HG03025 (cell line): ENCODE results near the gene SSUH2.
"Not testable (repeated sequence)": the region's sequence is repeated elsewhere in the genome, so short reads cannot be mapped to it uniquely, and the experiment has no call there.

Source experiments
- ATAC-seq: cut with Tn5 transposase; IDR thresholded peaks from one replicate; pipeline ENCODE4 v1.9.1; 2021; ENCODE audit warnings: mild to moderate bottlenecking, moderate library complexity; ENCODE audit not compliant: unreplicated experiment, low FRiP score

The SSUH2 gene, protein sequence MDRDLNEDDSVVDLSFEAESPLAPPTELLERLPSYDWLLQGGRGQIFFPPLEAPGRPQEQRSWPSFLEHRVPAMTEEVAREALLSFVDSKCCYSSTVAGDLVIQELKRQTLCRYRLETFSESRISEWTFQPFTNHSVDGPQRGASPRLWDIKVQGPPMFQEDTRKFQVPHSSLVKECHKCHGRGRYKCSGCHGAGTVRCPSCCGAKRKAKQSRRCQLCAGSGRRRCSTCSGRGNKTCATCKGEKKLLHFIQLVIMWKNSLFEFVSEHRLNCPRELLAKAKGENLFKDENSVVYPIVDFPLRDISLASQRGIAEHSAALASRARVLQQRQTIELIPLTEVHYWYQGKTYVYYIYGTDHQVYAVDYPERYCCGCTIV

DNA sequence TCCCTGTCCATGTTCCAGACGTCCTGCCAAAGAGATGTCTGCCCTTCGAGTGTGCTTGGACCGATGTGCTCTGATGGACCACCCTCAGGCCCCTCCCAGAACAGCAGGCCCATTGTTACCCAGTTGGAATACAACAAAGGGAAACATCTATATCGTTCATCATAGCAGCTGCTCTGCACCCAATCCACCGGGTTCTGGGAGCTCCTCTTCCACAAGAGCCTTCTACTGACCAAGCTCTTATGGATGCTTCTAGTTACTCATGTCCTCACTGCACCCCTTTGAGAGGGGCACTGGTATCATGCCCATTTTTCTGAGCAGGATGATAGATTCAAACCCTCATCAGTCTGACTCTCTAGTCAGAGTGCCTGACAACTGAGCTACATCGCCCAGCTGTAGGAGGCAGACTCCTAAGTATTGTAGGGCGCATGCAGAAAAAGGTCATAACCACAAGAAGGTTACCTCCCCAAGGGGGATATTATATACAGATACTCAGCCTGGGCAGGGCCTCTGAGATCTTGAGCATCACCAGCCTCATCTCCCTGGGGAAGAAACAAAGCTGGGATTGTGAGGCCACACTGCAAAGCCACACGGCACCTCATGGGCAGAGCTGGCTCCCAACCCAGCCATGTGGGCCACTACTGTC, at the start of gene SSUH2:
TSS of gene SSUH2 (minus strand) at position 51 of the 643 bp plus-strand sequence. CDS start at position 11, 40 bp downstream.
- no peak for ATAC-seq

DNA sequence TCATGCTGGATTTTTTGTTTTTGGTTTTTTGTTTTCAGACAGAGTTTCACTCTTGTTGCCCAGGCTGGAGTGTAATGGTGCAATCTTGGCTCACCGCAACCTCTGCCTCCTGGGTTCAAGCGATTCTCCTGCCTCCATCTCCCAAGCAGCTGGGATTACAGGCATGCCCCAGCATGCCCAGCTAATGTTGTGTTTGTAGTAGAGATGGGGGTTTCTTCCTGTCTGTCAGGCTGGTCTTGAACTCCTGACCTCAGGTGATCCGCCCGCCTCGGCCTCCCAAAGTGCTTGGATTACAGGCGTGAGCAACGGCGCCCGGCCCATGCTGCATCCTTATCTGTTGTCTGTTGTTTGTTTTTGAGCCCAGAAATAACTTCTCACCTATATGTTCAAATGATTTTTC, 46.7 kb upstream of the SSUH2 start:
- not testable (repeated sequence) for ATAC-seq

DNA sequence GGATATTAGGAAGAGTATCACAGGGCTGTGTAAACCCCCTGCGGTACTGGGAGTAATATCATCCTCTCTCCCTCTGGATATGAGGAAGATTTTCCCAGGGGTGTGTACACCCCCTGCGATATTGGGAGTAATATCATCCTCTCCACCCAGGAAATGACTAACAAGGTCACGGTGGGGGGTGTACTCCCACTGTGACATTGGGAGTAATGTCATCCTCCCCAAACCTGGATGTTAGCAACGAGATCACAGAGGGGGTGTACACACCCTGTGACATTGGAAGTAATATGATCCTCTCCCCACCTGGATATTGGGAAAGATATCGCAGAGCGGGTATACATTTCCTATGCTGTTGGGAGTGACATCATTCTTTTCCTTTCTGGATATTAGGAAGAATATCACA, 40.4 kb upstream of the SSUH2 start:
- not testable (repeated sequence) for ATAC-seq

DNA sequence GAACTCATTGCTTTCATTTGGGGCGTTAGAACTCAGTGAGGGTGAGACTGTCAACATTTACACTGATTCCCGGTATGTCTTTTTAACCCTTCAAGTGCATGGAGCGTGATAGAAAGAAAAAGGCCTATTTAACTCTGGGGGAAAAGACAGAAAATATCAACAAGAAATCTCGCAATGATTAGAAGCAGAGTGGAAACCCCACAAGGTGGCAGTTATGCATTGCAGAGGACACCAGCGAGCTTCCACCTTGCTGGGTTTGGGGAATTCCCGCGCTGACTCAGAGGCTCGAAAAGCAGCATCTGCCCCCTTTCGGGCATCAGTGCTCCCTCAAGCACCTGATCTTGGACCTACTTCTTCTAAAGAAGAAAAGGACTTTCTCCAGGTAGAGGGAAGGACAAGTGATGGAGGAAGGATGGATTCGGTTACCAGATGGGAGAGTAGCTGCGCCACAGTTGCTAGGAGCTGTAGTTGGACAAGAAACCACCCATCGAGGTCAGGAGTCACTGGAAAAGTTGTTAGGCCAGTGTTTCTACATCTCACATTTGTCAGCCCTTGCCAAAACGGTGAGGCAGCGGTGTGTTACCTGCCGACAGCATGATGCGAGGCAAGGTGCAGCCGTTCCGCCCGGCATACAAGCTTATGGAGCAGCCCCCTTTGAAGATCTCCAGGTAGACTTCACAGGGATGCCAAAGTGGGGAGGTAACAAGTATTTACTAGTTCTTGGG, 38.4 kb upstream of the SSUH2 start:
- not testable (repeated sequence) for ATAC-seq

DNA sequence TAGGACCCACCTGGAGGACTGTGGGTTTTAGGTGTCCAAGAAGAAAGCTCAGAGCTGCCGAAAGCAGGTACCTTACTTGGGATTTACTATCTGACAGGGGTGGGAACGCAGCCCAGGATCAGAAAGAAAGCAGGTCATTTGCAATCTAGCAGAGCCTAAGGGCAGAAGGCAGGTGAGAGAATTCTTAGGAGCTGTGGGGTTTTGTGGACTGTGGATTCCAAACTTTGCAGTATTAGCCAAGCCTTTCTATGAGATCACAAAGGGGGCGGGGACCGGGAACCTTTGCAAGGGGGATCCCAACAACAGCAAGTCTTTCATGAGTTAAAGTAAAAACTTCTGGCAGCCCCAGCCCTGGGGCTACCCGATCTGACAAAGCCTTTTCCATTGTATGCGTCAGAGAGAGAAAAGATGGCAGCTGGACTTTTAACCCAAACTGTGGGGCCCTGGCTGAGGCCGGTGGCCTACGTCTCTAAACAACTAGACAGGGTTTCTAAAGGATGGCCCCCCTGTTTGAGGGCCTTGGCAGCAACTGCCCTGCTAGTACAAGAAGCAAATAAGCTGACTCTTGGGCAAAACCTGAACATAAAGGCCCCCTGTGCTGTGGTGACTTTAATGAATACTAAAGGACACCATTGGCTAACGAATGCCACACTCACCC, 37.4 kb upstream of the SSUH2 start:
- ATAC-seq, result not testable (repeated sequence)

DNA sequence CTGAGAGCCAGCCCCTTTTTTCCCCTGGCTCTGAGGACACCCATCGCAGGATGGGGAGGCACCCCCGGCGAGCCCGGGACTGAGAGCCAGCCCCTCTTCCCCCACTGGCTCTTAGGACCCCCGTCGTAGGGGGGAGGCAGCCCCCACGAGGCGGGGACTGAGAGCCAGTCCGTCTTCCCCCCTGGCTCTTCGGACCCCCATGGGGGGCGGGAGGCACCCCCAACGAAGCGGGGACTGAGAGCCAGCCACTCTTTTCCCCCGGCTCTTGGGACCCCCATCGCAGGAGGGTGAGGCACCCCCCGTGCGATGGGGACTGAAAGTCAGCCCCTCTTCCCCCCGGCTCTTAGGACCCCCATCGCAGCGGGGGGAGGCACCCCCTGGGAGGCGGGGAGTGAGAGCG, 36.8 kb upstream of the SSUH2 start:
- no peak for ATAC-seq

- not testable (repeated sequence) for ATAC-seq
Observed at GRCh38 chr3:8679817-8680553, 35.4 kb upstream of the SSUH2 start.

DNA sequence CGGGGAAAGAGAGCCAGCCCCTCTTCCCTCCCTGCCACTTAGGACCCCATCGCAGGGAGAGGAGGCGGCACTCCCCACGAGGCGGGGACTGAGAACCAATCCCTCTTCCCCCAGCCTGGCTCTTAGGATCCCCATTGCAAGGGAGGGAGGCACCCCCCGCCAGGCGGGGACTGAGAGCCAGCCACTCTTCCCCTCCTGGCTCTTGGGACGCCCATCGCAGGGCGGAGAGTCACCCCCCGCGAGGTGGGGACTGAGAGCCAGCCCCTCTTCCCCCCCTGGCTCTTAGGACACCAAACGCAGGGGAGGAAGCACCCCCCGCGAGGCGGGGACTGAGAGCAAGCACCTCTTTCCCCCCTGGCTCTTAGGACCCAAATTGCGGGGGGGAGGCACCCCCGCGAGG, 34.2 kb upstream of the SSUH2 start:
- ATAC-seq, result no peak

DNA sequence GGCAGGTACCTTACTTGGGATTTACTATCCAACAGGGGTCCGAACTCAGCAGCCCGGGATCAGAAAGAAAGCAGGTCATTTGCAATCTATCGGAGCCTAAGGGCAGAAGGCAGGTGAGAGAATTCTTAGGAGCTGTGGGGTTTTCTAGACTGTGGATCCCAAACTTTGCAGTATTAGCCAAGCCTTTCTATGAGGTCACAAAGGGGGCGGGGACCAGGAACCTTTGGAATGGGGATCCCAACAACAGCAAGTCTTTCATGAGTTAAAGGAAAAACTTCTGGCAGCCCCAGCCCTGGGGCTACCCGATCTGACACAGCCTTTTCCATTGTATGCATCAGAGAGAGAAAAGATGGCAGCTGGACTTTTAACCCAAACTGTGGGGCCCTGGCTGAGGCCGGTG, 32.7 kb upstream of the SSUH2 start:
- not testable (repeated sequence) for ATAC-seq

- not testable (repeated sequence) for ATAC-seq
Observed at GRCh38 chr3:8675591-8675990, 31.0 kb upstream of the SSUH2 start.

GRCh38 chr3:8673083-8673737, 28.6 kb upstream of the SSUH2 start:
- no peak for ATAC-seq

DNA sequence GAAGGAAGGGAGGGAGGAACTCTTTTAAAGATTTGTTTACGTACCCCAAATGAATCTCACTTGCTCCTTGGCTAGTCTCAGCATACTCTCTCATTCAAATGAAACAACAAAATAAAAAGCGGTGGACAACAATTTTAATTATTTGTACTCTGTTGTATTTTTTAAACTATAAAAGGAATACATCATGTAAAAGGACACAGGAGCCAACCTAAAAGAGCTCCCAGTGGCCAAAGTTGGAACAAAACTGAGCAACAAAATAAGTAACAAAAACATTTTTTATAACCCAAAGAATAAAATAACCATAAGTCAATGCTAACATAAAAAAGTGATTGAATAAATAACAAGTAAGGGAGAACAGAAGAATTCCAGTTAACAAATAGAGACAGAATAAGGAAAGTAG, 24.4 kb upstream of the SSUH2 start:
- no peak for ATAC-seq

- no peak for ATAC-seq
Observed at GRCh38 chr3:8668216-8668615, 23.6 kb upstream of the SSUH2 start.

DNA sequence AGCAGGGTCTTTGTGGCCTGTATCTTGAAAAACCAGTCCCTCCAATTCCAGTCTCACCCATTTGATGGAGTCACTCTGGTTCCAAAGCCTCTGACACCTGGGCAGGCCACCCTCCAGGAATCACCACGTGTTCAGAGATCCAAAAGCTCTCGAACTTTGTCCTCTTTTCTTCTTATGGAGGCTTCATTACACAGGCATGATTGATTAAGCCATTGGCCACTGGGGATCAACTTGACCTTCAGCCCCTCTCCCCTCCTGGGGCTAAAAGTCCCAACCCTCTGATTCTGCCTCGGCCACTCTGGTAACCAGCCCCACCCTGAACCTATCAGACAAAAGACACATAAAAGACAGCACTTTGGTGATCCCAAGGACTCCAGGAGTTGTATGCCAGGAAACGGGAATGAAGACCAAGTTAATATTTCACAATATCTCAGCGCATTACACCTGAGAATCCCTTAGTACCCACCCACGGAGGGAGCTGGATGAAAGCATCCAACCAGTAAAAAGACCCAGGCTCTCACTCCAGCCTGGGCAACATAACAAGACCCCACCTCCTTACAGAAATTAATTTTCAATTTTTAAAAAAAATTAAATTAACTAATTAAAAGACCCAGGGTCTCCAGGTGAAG, 23.0 kb upstream of the SSUH2 start:
- ATAC-seq, result no peak

GRCh38 chr3:8665407-8665896, 20.9 kb upstream of the SSUH2 start:
- ATAC-seq, result peak; percentile 57

DNA sequence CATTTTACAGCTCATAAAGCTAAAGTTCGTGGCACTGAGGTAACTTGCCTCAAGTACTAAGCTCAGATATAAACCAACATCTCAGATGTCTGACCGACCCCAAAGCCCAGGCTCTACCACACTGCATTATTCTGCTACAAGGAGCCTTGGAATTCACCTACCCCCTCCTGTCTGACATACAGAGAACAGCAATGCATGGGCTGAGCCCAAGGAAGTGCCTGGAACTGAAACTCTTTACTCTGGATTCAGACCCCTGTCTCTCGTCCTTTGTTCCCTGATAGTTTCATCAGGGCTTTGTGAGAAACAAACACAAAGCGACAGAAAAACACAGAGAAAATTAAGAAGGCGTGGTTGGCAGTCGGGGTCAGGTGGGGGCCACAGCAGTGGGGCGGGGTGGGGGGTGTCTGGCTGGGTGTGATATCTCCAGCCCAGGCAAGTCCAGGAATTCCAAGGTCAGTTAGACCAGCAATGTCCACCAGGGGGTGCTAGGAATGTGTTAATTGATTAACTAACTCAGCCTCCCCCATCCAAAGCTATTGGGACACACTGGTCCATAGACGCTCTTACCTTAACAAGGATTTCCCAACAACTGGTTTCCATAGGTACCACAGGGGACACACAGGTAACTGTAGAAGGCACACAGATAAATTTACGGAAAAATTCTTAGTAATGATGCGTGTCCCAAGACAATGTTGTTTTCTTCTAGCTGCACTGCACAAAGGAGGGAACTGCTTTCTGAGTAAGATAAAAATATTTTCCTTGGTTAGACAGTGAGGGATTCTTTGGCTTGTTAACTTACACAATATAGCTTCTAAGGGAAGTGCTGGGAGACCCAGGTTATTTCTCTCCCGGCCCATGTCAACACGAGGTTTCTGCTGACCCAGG, 18.8 kb upstream of the SSUH2 start:
- ATAC-seq, result no peak

DNA sequence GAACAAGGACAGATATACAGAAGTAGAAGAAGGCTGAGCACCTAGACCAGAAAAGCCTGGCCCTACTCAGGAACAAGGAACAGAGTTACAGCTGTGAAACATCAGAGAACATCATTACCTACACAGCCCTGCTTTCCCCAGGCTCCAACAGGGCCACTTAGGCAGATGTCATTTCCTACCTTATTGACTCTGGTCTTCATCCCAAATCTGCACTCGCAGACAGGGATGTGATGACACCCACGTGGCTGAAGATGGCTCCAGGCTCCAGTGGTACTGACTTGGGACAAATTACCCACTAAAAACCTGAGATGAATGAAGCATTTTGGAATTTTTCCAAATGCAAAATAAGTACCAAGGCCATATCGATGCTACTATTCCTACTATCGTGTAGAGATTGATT, 18.0 kb upstream of the SSUH2 start:
- ATAC-seq, result no peak
